Astrocyte (in vitro differentiated cells and primary cell): Measurements from ENCODE around the gene LIPH.

Experiments used
- EZH2 ChIP-seq: IDR thresholded peaks from 2 replicates; pipeline ENCODE4 v1.6.1; 2012; ENCODE audit warnings: mild to moderate bottlenecking, low read length, inconsistent platforms; ENCODE audit not compliant: insufficient read depth
- TF ChIP-seq, protein P1 (sequence below): IDR thresholded peaks from 2 replicates; pipeline ENCODE4 v1.5.1; 2011; ENCODE audit warnings: low read depth, mild to moderate bottlenecking, inconsistent platforms, low read length, moderate library complexity; ENCODE audit not compliant: insufficient read depth

DNA sequence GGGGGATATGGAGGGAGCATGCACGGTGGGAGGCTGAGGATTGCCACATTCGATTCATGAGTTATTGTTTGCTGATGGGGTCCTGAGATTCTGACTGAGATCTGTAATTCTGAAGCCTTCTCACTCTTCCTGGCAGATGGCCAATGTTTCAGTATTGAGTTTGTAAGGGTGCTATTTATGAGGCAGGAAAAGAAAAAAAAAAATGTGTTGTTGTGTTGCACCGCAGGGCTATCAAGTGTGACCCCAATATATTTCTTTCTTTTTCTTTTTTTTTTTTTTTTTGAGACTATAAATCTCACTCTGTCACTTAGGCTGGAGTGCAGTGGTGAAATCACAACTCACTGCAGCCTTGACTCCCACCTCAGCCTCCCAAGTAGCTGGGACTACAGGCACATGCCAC lies 30.5 kb upstream of the LIPH start:
- TF ChIP-seq, protein P1, sequence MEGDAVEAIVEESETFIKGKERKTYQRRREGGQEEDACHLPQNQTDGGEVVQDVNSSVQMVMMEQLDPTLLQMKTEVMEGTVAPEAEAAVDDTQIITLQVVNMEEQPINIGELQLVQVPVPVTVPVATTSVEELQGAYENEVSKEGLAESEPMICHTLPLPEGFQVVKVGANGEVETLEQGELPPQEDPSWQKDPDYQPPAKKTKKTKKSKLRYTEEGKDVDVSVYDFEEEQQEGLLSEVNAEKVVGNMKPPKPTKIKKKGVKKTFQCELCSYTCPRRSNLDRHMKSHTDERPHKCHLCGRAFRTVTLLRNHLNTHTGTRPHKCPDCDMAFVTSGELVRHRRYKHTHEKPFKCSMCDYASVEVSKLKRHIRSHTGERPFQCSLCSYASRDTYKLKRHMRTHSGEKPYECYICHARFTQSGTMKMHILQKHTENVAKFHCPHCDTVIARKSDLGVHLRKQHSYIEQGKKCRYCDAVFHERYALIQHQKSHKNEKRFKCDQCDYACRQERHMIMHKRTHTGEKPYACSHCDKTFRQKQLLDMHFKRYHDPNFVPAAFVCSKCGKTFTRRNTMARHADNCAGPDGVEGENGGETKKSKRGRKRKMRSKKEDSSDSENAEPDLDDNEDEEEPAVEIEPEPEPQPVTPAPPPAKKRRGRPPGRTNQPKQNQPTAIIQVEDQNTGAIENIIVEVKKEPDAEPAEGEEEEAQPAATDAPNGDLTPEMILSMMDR, result no peak
- TF ChIP-seq EZH2, result no peak
